Measurements from ENCODE around the gene CEMP1. TPM values are rescaled to one million over a fixed set of nuclear protein-coding genes. Genes with fewer than 3 reads are reported as not detected.

The CEMP1 gene
- total RNA-seq, 1 experiment from 2014 or later, result 0.15 TPM

- H3K4me3 Mint-ChIP-seq, result no peak overlapping the region
- ATAC-seq (no peak), DNase-seq (ENCODE audit: low spot score) (no peak)
- no peaks in the 10 kb centered on the region for H3K36me3 Mint-ChIP-seq
- H3K4me1 Mint-ChIP-seq, result peaks cover 24% of the 10 kb centered on the region
- no peak overlapping the region for H3K27ac Mint-ChIP-seq
- POLR2A ChIA-PET, result interaction anchor here (0.8 kb wide), 1 partner anchor 48 kb away, joined by 3 read pairs; the partner anchor contains the start of gene TEDC2
- TF ChIP-seq TEAD1 (CRISPR knock-in tag; IDR thresholded peaks at IDR 0.05), result no peak
- TF ChIP-seq JUN (CRISPR knock-in tag; IDR thresholded peaks at IDR 0.05), result no peak
- peaks cover 4% of the 10 kb centered on the region for H3K27me3 Mint-ChIP-seq (ENCODE audit: low read depth)
- CTCF ChIA-PET, result no interaction called here
- H3K9me3 Mint-ChIP-seq, result no peaks in the 10 kb centered on the region
Measured at GRCh38 chr16:2507665-2508064, 23.5 kb downstream of the CEMP1 start.

GRCh38 chr16:2507052-2507659 lies 24.1 kb downstream of the CEMP1 start:
- TF ChIP-seq ZNF423 (CRISPR knock-in tag; IDR thresholded peaks at IDR 0.05) (peak; percentile 46; the same call in 1 of the 2 replicates), SOX15 (CRISPR knock-in tag; IDR thresholded peaks at IDR 0.05) (no peak)
- no peak overlapping the region for H3K27ac Mint-ChIP-seq
- ChIA-PET POLR2A (interaction anchor here (0.8 kb wide), 1 partner anchor 47 kb away, joined by 3 read pairs; the partner anchor contains the start of gene TEDC2), CTCF (no interaction called here)
- no peaks in the 10 kb centered on the region for H3K36me3 Mint-ChIP-seq
- peak; percentile 60 for ATAC-seq
- peaks cover 18% of the 10 kb centered on the region for H3K4me1 Mint-ChIP-seq
- no peak overlapping the region for H3K4me3 Mint-ChIP-seq
- H3K9me3 Mint-ChIP-seq, result no peaks in the 10 kb centered on the region
- H3K27me3 Mint-ChIP-seq (ENCODE audit: low read depth), result peaks cover 2% of the 10 kb centered on the region
- no peak for DNase-seq (ENCODE audit: low spot score)

DNA sequence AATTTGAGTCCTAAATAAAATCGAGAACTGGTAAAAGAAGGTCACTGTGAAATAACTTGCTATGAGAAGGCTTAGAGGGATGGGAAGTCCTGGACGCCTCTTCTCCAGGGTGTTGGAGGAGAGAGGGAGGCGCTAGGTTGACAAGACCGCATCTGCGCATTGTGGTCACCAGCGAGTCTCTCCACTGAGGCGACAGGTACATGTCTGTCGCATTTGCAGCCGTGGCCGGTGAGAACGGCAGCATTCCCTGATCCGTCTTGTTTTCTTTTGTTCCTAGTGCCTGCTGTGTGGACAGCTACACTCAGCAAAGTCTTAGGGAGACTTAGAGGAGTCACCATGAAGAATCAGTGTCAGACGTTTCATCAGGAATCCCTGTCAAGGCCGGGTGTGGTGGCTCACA lies 25.5 kb downstream of the CEMP1 start:
- no peak for ATAC-seq

More for the DNA sequence above, 25.5 kb downstream of the CEMP1 start:
- H3K27ac Mint-ChIP-seq, result peak overlapping the region; percentile 6
- ChIA-PET CTCF (no interaction called here), POLR2A (no interaction called here)
- no peak for DNase-seq (ENCODE audit: low spot score)
- no peaks in the 10 kb centered on the region; the same call in 1 of the 2 replicates for H3K27me3 Mint-ChIP-seq (ENCODE audit: low read depth)
- peaks cover 8% of the 10 kb centered on the region for H3K4me1 Mint-ChIP-seq
- H3K4me3 Mint-ChIP-seq, result no peak overlapping the region
- TF ChIP-seq, protein P1, sequence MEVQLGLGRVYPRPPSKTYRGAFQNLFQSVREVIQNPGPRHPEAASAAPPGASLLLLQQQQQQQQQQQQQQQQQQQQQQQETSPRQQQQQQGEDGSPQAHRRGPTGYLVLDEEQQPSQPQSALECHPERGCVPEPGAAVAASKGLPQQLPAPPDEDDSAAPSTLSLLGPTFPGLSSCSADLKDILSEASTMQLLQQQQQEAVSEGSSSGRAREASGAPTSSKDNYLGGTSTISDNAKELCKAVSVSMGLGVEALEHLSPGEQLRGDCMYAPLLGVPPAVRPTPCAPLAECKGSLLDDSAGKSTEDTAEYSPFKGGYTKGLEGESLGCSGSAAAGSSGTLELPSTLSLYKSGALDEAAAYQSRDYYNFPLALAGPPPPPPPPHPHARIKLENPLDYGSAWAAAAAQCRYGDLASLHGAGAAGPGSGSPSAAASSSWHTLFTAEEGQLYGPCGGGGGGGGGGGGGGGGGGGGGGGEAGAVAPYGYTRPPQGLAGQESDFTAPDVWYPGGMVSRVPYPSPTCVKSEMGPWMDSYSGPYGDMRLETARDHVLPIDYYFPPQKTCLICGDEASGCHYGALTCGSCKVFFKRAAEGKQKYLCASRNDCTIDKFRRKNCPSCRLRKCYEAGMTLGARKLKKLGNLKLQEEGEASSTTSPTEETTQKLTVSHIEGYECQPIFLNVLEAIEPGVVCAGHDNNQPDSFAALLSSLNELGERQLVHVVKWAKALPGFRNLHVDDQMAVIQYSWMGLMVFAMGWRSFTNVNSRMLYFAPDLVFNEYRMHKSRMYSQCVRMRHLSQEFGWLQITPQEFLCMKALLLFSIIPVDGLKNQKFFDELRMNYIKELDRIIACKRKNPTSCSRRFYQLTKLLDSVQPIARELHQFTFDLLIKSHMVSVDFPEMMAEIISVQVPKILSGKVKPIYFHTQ (CRISPR knock-in tag; IDR thresholded peaks at IDR 0.05), result no peak
- TF ChIP-seq NR3C1 (CRISPR knock-in tag; conservative IDR thresholded peaks at IDR 0.05; ENCODE audit: low read depth), result no peak
- TF ChIP-seq, protein P2, sequence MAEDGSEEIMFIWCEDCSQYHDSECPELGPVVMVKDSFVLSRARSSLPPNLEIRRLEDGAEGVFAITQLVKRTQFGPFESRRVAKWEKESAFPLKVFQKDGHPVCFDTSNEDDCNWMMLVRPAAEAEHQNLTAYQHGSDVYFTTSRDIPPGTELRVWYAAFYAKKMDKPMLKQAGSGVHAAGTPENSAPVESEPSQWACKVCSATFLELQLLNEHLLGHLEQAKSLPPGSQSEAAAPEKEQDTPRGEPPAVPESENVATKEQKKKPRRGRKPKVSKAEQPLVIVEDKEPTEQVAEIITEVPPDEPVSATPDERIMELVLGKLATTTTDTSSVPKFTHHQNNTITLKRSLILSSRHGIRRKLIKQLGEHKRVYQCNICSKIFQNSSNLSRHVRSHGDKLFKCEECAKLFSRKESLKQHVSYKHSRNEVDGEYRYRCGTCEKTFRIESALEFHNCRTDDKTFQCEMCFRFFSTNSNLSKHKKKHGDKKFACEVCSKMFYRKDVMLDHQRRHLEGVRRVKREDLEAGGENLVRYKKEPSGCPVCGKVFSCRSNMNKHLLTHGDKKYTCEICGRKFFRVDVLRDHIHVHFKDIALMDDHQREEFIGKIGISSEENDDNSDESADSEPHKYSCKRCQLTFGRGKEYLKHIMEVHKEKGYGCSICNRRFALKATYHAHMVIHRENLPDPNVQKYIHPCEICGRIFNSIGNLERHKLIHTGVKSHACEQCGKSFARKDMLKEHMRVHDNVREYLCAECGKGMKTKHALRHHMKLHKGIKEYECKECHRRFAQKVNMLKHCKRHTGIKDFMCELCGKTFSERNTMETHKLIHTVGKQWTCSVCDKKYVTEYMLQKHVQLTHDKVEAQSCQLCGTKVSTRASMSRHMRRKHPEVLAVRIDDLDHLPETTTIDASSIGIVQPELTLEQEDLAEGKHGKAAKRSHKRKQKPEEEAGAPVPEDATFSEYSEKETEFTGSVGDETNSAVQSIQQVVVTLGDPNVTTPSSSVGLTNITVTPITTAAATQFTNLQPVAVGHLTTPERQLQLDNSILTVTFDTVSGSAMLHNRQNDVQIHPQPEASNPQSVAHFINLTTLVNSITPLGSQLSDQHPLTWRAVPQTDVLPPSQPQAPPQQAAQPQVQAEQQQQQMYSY (CRISPR knock-in tag; IDR thresholded peaks at IDR 0.05), result no peak
- TF ChIP-seq ESRRA (CRISPR knock-in tag; IDR thresholded peaks at IDR 0.05; ENCODE audit: borderline replicate concordance), result no peak
- TF ChIP-seq CBFB (CRISPR knock-in tag; IDR thresholded peaks at IDR 0.05; ENCODE audit: low read depth), result no peak
- H3K9me3 Mint-ChIP-seq, result no peaks in the 10 kb centered on the region
- no peaks in the 10 kb centered on the region for H3K36me3 Mint-ChIP-seq
